ENCODE data around the gene TNFRSF18.
"Not testable (repeated sequence)": the region's sequence is repeated elsewhere in the genome, so short reads cannot be mapped to it uniquely, and the experiment has no call there.

TNFRSF18 gene

DNA sequence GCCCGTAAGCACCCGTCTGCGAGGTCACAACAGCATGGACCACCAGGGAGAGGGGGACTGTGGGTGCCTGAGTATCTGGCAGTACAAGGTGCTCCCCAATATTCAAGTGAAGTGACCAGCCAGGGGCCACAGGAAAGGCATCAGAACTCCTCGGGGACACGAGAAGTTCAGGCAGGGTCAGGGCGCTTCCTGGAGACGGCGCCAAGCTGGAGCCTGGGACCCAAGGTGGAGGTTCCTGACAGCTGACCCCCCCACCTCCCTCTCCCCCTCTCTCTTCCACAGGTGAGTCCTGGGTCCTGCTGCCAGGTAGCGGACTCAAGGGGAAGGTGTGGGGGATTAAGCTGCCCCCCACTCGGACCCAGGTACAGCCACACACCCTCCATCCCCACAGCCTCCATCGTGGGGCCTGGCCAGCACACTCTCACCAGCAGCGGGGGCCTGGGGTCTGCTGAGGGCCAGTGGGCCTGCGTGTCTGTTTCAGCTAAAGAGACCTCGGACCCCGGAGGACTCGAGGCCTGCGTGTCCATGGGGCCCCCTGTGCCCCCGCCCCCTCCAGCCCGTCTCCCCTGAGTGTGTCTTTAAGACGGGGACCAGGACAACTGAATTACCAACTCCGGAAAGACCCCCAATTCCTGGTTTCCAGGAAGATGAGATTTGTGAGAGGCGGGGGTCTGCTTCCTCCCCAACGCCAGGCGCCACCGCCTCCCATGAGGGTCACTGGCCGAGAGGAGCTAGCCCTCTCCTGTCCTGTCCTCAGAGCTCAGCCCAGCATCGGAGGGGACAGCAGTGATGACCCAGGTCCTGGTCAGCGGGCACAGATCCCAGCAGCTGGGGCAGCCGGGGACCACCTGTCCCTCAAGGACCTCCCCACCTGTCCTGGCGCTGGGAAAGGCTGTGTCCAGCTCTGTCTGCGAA, 6.2 kb downstream of the TNFRSF18 start:
- H3K4me3 ChIP-seq (ENCODE audit: low read length in 2 of 2): no peak overlapping the region
- peaks cover 8 to 18% of the 10 kb centered on the region in 2 donors for H3K27me3 ChIP-seq (ENCODE audit: control insufficient read depth in 1 of 2, insufficient read depth in 2 of 2, low read length in 2 of 2)
- H3K27ac ChIP-seq (ENCODE audit: low read length): no peak overlapping the region
- no peak overlapping the region for H3K9ac ChIP-seq (ENCODE audit: low read length in 2 of 2)
- no peaks in the 10 kb centered on the region for H3K4me1 ChIP-seq (ENCODE audit: control insufficient read depth, insufficient read depth, low read length)
- no peaks in the 10 kb centered on the region for H3K9me3 ChIP-seq (ENCODE audit: control insufficient read depth in 2 of 2, low read length in 2 of 2)
- H3K36me3 ChIP-seq (ENCODE audit: control insufficient read depth in 2 of 2, insufficient read depth in 2 of 2, low read length in 2 of 2): no peaks in the 10 kb centered on the region

DNA sequence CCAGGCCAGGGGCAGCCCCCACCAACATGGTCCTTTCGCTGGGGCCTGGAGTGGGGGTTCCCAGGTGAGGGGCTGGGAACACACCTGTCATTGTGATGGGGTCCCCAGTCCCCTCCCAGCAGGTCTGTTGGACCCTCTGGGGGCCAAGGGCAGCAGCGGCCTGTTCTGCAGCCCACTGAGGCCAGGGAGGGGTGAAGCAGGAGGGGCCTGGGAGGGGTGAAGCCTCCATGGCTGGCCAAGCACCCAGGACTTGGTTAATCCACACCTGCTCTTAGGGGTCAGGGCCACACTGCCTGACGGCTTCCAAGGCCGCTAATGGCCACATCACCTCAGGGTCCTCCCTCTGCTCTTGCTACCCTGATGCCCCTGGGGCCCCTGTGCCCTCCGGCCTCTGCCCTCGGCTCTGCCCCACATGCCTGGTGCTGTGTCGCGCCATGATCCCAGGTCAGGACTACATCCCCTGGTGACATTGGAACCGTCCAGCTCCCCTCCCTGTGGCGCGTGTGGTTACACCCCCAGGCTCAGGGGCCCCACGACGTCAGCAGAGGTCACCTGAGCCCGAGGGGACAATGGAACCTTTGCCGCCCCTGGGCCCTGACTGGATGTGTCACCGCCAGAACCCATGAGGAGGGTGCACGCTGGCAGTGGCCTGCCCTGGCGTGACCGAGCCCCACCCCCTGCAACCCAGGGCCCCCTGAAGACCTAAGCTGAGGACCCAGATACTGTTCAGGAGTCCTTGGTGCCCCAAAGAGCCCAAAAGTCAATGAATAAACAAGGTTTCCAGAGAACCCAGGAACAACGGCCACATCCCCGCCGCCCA, 7.0 kb downstream of the TNFRSF18 start:
- H3K9ac ChIP-seq (ENCODE audit: low read length in 2 of 2): no peak overlapping the region
- no peaks in the 10 kb centered on the region for H3K36me3 ChIP-seq (ENCODE audit: control insufficient read depth in 2 of 2, insufficient read depth in 2 of 2, low read length in 2 of 2)
- peaks cover 6 to 16% of the 10 kb centered on the region in 2 donors for H3K27me3 ChIP-seq (ENCODE audit: control insufficient read depth in 1 of 2, insufficient read depth in 2 of 2, low read length in 2 of 2)
- no peaks in the 10 kb centered on the region for H3K4me1 ChIP-seq (ENCODE audit: control insufficient read depth, insufficient read depth, low read length)
- no peak overlapping the region for H3K27ac ChIP-seq (ENCODE audit: low read length)
- no peaks in the 10 kb centered on the region for H3K9me3 ChIP-seq (ENCODE audit: control insufficient read depth in 2 of 2, low read length in 2 of 2)
- no peak overlapping the region for H3K4me3 ChIP-seq (ENCODE audit: low read length in 2 of 2)

DNA sequence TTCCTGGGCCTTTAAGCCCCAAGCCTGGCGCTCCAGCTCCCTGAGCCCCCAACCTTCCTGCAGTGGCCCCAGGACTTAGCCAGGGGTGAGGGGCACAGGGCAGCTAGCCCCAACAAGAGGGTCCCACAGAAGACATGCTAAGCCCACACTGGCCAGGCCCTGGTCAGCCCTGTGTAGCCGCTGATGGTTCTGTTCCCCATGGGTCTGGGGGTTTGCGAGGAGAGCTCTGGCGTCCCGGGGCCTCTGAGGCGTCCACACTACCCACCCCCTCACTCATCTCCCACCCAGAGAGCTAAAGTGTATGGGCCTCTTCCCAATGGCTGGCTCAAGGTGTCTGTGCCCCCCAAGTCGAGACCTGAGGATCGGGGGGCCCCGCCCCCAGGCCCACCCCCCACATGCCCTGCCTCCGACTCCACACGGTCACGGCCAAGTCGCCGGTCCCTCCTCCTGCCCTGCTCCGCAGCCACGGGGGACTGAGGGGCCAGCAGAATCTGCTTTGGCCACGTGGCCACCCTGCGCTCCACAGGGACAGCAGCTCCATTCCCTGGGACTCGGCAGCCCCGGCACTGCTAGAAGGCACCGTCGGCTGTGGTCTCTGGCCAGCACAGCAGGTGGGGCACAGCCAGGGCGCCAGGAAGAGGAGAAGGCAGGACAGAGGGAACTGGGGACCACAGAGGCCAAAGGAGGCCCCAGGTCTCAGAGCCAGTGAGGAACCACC, 7.8 kb downstream of the TNFRSF18 start:
- H3K9me3 ChIP-seq (ENCODE audit: control insufficient read depth in 2 of 2, low read length in 2 of 2): no peaks in the 10 kb centered on the region
- H3K36me3 ChIP-seq (ENCODE audit: control insufficient read depth in 2 of 2, insufficient read depth in 2 of 2, low read length in 2 of 2): no peaks in the 10 kb centered on the region
- peaks cover 4 to 16% of the 10 kb centered on the region in 2 donors for H3K27me3 ChIP-seq (ENCODE audit: control insufficient read depth in 1 of 2, insufficient read depth in 2 of 2, low read length in 2 of 2)
- no peak overlapping the region for H3K9ac ChIP-seq (ENCODE audit: low read length in 2 of 2)
- H3K27ac ChIP-seq (ENCODE audit: low read length): no peak overlapping the region
- no peaks in the 10 kb centered on the region for H3K4me1 ChIP-seq (ENCODE audit: control insufficient read depth, insufficient read depth, low read length)
- H3K4me3 ChIP-seq (ENCODE audit: low read length in 2 of 2): no peak overlapping the region

DNA sequence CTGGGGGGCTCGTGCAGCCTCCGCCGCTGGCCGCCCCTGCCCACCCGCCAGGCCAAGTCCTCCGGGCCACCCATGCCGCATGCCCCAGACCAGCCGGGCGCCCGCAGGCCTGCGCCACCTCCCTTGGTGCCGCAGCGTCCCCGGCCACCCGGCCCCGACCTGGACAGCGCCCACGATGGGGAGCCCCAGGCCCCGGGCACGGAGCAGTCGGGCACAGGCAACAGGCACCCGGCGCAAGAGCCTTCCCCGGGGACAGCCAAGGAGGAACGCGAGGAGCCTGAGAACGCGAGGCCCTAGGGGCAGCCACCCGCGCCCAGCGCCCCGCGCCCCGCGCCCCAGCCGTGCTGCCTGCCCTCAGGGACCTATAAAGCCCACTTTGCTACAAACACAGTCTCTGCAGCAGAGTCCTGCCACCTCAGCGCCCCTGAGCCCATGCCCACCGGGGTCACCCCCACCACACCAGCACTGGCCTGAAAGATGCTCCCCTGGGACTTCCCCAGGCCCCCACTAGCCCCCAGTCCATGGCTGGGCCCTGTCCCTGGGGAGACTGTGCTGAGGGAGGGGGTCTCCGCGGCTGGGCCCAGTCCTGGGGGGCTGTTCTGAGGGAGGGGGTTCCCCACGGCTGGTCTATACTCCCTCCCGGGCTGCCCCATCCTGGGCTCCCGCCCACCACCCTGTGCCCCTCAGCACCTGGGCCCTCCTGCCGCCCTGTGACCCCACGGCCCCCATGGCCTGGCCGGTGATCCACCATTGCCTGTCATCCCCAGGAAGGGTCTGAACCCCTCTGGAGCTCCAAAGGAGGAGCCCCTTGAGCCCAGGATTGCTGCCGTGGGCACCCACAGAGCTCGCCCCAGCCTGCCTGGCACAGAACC, 8.6 kb downstream of the TNFRSF18 start:
- Histone ChIP-seq H3K9me3 (ENCODE audit: control insufficient read depth in 2 of 2, low read length in 2 of 2) (no peaks in the 10 kb centered on the region), H3K4me3 (ENCODE audit: low read length in 2 of 2) (no peak overlapping the region), H3K9ac (ENCODE audit: low read length in 2 of 2) (no peak overlapping the region), H3K36me3 (ENCODE audit: control insufficient read depth in 2 of 2, insufficient read depth in 2 of 2, low read length in 2 of 2) (no peaks in the 10 kb centered on the region), H3K4me1 (ENCODE audit: control insufficient read depth, insufficient read depth, low read length) (no peaks in the 10 kb centered on the region), H3K27ac (ENCODE audit: low read length) (no peak overlapping the region), H3K27me3 (ENCODE audit: control insufficient read depth in 1 of 2, insufficient read depth in 2 of 2, low read length in 2 of 2) (peaks cover 4 to 13% of the 10 kb centered on the region in 2 donors)

DNA sequence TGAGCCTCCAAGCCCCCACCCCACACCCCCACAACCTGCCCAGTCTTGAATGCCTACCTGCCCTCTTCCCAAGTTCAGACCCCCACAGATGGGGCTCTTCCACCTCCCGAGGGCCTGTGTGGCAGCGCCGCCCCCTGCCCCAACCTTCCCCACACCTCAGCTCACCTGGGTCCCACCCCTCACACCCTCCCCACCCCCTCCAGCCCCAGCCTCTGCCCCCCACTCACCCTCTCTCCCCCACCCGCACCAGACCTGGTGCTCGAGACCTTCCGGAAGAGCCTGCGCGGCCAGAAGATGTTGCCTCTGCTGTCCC, 9.2 kb downstream of the TNFRSF18 start:
- Histone ChIP-seq H3K27me3 (ENCODE audit: control insufficient read depth in 1 of 2, insufficient read depth in 2 of 2, low read length in 2 of 2) (peaks cover 4 to 13% of the 10 kb centered on the region in 2 donors), H3K4me1 (ENCODE audit: control insufficient read depth, insufficient read depth, low read length) (no peaks in the 10 kb centered on the region), H3K9ac (ENCODE audit: low read length in 2 of 2) (no peak overlapping the region), H3K36me3 (ENCODE audit: control insufficient read depth in 2 of 2, insufficient read depth in 2 of 2, low read length in 2 of 2) (no peaks in the 10 kb centered on the region), H3K4me3 (ENCODE audit: low read length in 2 of 2) (no peak overlapping the region), H3K9me3 (ENCODE audit: control insufficient read depth in 2 of 2, low read length in 2 of 2) (no peaks in the 10 kb centered on the region), H3K27ac (ENCODE audit: low read length) (no peak overlapping the region)

DNA sequence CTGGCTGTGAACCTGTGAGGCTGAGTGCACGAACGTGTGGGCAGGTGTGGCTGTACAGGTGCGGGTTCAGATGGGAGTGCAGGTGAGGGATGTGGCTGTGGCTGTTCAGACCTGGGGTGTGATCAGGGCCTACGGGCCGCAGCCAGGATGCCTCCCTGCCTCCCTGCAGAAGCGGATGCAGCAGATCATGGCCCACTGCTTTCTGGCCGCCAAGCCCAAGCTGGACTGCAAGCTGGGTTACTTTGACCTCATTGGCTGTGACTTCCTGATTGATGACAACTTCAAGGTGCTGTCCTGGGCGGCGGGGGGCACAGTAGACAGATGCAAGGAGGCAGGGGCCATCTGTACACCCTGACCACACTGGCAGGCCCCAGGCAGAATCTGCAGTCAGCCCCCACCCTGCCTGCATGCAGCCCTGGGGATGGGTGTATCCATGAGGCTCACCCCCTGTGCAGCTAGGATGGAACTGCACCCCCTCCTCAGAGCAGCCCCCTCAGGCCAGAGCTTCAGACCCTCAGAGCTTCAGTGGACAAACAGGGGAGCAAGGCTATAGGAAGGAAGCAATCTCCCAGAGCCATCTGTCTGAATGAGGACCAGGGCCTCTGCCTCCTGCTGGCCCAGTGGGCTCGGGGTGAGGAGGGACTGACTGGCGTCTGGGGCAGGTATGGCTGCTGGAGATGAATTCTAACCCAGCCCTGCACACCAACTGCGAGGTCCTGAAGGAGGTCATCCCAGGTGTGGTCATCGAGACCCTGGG, 9.8 kb downstream of the TNFRSF18 start:
- H3K36me3 ChIP-seq (ENCODE audit: control insufficient read depth in 2 of 2, insufficient read depth in 2 of 2, low read length in 2 of 2): no peaks in the 10 kb centered on the region
- no peaks in the 10 kb centered on the region for H3K4me1 ChIP-seq (ENCODE audit: control insufficient read depth, insufficient read depth, low read length)
- H3K27ac ChIP-seq (ENCODE audit: low read length): no peak overlapping the region
- H3K27me3 ChIP-seq (ENCODE audit: control insufficient read depth in 1 of 2, insufficient read depth in 2 of 2, low read length in 2 of 2): peaks cover 4 to 13% of the 10 kb centered on the region in 2 donors
- H3K4me3 ChIP-seq (ENCODE audit: low read length in 2 of 2): no peak overlapping the region
- H3K9me3 ChIP-seq (ENCODE audit: control insufficient read depth in 2 of 2, low read length in 2 of 2): no peaks in the 10 kb centered on the region
- H3K9ac ChIP-seq (ENCODE audit: low read length in 2 of 2): no peak overlapping the region

DNA sequence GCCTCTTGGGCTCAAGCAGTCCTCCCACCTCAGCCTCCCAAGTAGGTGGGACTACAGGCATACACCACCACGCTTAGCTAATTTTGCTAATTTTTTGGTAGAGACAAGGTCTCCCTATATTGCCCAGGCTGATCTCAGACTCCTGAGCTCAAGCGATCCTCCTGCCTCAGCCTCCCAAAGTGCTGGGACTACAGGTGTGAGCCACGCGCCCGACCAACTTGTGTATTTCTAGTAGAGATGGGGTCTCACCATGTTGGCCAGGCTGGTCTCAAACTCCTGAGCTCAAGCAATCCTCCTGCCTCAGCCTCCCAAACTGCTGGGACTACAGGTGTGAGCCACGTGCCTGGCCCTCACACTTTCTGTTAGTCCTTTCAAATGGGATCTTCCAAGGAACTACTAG, 10.7 kb downstream of the TNFRSF18 start:
- not testable (repeated sequence) for H3K9ac ChIP-seq (ENCODE audit: low read length in 2 of 2)

DNA sequence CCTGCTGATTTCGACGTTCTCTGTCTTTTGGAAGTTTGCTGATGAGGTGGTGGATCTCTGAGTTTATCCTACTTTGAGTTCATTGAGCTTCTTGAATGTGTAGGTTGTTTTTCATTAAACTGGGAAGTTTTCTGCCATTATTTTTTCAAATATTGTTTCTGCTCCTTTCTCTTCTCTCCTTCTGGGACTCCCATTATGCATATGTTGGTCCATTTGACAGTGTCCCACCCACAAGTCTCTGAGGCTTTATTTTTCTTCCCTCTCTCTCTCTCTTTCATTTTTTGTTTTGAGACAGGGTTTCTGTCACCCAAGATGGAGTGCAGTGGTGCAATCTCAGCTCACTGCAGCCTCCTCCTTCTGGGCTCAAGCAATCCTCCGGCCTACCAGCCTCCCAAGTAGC, 11.7 kb downstream of the TNFRSF18 start:
- Histone ChIP-seq H3K9me3 (ENCODE audit: control insufficient read depth in 2 of 2, low read length in 2 of 2) (no peaks in the 10 kb centered on the region), H3K27me3 (ENCODE audit: control insufficient read depth in 1 of 2, insufficient read depth in 2 of 2, low read length in 2 of 2) (no peaks in the 10 kb centered on the region), H3K36me3 (ENCODE audit: control insufficient read depth in 2 of 2, insufficient read depth in 2 of 2, low read length in 2 of 2) (no peaks in the 10 kb centered on the region), H3K9ac (ENCODE audit: low read length in 2 of 2) (no peak overlapping the region), H3K4me1 (ENCODE audit: control insufficient read depth, insufficient read depth, low read length) (no peaks in the 10 kb centered on the region), H3K4me3 (ENCODE audit: low read length in 2 of 2) (no peak overlapping the region), H3K27ac (ENCODE audit: low read length) (no peak overlapping the region)

More for the DNA sequence above, 10.7 kb downstream of the TNFRSF18 start:
- not testable (repeated sequence) for H3K9me3 ChIP-seq (ENCODE audit: control insufficient read depth in 2 of 2, low read length in 2 of 2); H3K27me3 ChIP-seq (ENCODE audit: control insufficient read depth in 1 of 2, insufficient read depth in 2 of 2, low read length in 2 of 2); H3K27ac ChIP-seq (ENCODE audit: low read length); H3K4me1 ChIP-seq (ENCODE audit: control insufficient read depth, insufficient read depth, low read length); H3K36me3 ChIP-seq (ENCODE audit: control insufficient read depth in 2 of 2, insufficient read depth in 2 of 2, low read length in 2 of 2); H3K4me3 ChIP-seq (ENCODE audit: low read length in 2 of 2)

DNA sequence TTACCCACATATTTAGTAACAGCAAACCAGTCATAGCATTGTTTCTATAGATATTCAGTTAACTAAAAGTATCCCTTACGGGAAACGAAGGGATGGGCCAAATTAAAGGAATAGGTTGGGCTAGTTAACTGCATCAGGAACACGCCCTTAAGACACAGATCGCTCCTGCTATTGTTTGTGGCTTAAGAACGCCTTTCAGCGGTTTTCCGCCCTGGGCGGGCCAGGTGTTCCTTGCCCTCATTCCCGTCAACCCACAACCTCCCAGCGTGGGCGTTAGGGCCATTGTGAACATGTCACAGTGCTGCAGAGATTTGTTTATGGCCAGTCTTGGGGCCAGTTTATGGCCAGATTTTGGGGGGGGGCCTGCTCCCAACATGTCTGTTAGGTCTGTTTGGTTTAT, 14.7 kb downstream of the TNFRSF18 start:
- Histone ChIP-seq H3K27me3 (ENCODE audit: control insufficient read depth in 1 of 2, insufficient read depth in 2 of 2, low read length in 2 of 2) (no peaks in the 10 kb centered on the region), H3K4me3 (ENCODE audit: low read length in 2 of 2) (no peak overlapping the region), H3K4me1 (ENCODE audit: control insufficient read depth, insufficient read depth, low read length) (no peaks in the 10 kb centered on the region), H3K36me3 (ENCODE audit: control insufficient read depth in 2 of 2, insufficient read depth in 2 of 2, low read length in 2 of 2) (no peaks in the 10 kb centered on the region), H3K27ac (ENCODE audit: low read length) (no peak overlapping the region), H3K9me3 (ENCODE audit: control insufficient read depth in 2 of 2, low read length in 2 of 2) (no peaks in the 10 kb centered on the region), H3K9ac (ENCODE audit: low read length in 2 of 2) (no peak overlapping the region)

Measured in stomach smooth muscle (tissue), 2 donors.